Body of pancreas (tissue), 4 donors: ENCODE measurements around the gene MSI2.

Experiments used
- CTCF ChIP-seq, 7 experiments: fragments of 450-650 bp in 4 of 7; fragments of 200-600 bp in 3 of 7; sonication (generic) in 3 of 7; IDR thresholded peaks; one replicate each; pipeline ENCODE4 v1.5.1; 2016 to 2019; ENCODE audit warnings: antibody characterized with exemption in 7 of 7
- POLR2A ChIP-seq, 3 donors: fragments of 450-650 bp; IDR thresholded peaks; one replicate each; pipeline ENCODE4 v1.6.1; 2016; ENCODE audit warnings: antibody characterized with exemption in 3 of 3, mild to moderate bottlenecking in 2 of 3

- TF ChIP-seq CTCF (IDR thresholded peaks at IDR 0.05) (no peak), POLR2A (IDR thresholded peaks at IDR 0.05) (no peak)
Observed at GRCh38 chr17:57296231-57296630, 39.9 kb downstream of the MSI2 start.
